Thymus (tissue), 11 donors: ENCODE results near the gene ASS1. TPM values are rescaled to one million over a fixed set of nuclear protein-coding genes. Genes with fewer than 3 reads are reported as not detected.
A peak's percentile ranks its signal among the peaks of the same experiment; 100 is the strongest.

Source experiments
- DNase-seq, 9 donors: peaks; one replicate each; pipeline ENCODE4 v3.0.0-alpha.2; 2013; ENCODE audit warnings: low spot score in 9 of 9, low read depth in 6 of 9, missing footprints in 1 of 9
- H3K27ac ChIP-seq, 2 donors: one replicate each; pipeline ENCODE4 v1.5.1; 2013; ENCODE audit warnings: control low read depth in 1 of 2, low read depth in 1 of 2, low read length in 1 of 2, mild to moderate bottlenecking in 1 of 2, moderate library complexity in 1 of 2
- H3K27me3 ChIP-seq, 2 donors: one replicate each; pipeline ENCODE4 v1.5.1; 2013; ENCODE audit warnings: low read length in 1 of 2; ENCODE audit not compliant: control insufficient read depth in 2 of 2, insufficient read depth in 1 of 2
- H3K36me3 ChIP-seq, 2 donors: one replicate each; pipeline ENCODE4 v1.5.1; 2013; ENCODE audit warnings: low read length in 1 of 2, mild to moderate bottlenecking in 1 of 2, moderate library complexity in 1 of 2; ENCODE audit not compliant: control insufficient read depth in 2 of 2, insufficient read depth in 2 of 2
- H3K4me1 ChIP-seq, 2 donors: one replicate each; pipeline ENCODE4 v1.5.1; 2013; ENCODE audit warnings: low read length in 2 of 2; ENCODE audit not compliant: control insufficient read depth in 2 of 2, insufficient read depth in 2 of 2
- H3K4me3 ChIP-seq, 2 donors: one replicate each; pipeline ENCODE4 v1.5.1; 2013; ENCODE audit warnings: low read length in 2 of 2, control low read depth in 1 of 2, mild to moderate bottlenecking in 1 of 2
- H3K9me3 ChIP-seq, 2 donors: one replicate each; pipeline ENCODE4 v1.5.1; 2013; ENCODE audit warnings: low read length in 1 of 2, mild to moderate bottlenecking in 1 of 2; ENCODE audit not compliant: control insufficient read depth in 2 of 2, insufficient read depth in 1 of 2
- WGBS: extraction: QIAGEN DNeasy Blood & Tissue Kit; methylation state at CpG from one replicate; pipeline ENCODE4 v1.1.7; 2013; 5-methylcytosine and 5-hydroxymethylcytosine counted together
- polyA plus RNA-seq: library from polyadenylated mRNA; stranded (reverse); fragments of 200-250 nt; gene quantifications from one replicate; pipeline ENCODE4 v1.2.3, GENCODE V29; 2013
- total RNA-seq: library from RNA; stranded (reverse); fragments of 120-200 nt; gene quantifications from one replicate; pipeline ENCODE4 v1.2.4, GENCODE V29; 2013
- donor health status: healthy.

ASS1 gene
- total and polyA plus RNA-seq, 2 donors = 9.1 to 30.4 TPM

GRCh38 chr9:130437011-130437789 lies 7.6 kb upstream of the ASS1 start:
- 84% methylated on average over 15 of the region's 15 CpGs for WGBS

GRCh38 chr9:130438382-130438981 lies 6.3 kb upstream of the ASS1 start:
- H3K4me3 ChIP-seq = no peak overlapping the region
- peaks cover 10 to 37% of the 10 kb centered on the region in 2 donors for H3K27me3 ChIP-seq
- 88% methylated on average over 6 of the region's 6 CpGs for WGBS

More at GRCh38 chr9:130437011-130437789, 7.6 kb upstream of the ASS1 start:
- peaks cover 21 to 41% of the 10 kb centered on the region in 2 donors for H3K27me3 ChIP-seq
- peaks cover 0 to 4% of the 10 kb centered on the region in 2 donors for H3K9me3 ChIP-seq
- H3K27ac ChIP-seq = no peak overlapping the region
- DNase-seq = no peak
- no peaks in the 10 kb centered on the region for H3K36me3 ChIP-seq
- H3K4me3 ChIP-seq = no peak overlapping the region
- peaks cover 0 to 3% of the 10 kb centered on the region in 2 donors for H3K4me1 ChIP-seq

DNA sequence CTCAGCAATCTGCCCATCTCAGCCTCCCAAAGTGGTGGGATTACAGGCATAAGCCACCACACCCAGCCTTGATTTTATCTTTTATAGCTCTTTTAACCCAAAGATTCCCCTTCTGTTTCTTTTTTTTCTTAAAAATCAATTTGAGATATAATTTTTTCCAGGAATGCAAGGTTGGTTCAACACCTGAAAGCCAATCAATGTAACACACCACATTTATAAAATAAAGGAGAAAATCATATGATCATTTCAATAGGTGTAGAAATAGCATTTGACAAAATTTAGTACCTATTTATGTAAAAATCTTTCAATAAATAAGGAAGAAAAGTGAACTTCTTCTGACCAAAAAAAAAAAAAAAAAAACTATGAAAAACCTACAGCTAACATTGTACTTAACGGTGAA lies 3.7 kb upstream of the ASS1 start:
- Histone ChIP-seq H3K27ac (no peak overlapping the region), H3K27me3 (peaks cover 23 to 47% of the 10 kb centered on the region in 2 donors), H3K4me3 (no peak overlapping the region), H3K9me3 (peaks cover 0 to 4% of the 10 kb centered on the region in 2 donors), H3K4me1 (peaks cover 3 to 5% of the 10 kb centered on the region in 2 donors), H3K36me3 (no peaks in the 10 kb centered on the region)
- no peak for DNase-seq
- WGBS = 94% methylated on average over 1 of the region's 1 CpG

More at GRCh38 chr9:130438382-130438981, 6.3 kb upstream of the ASS1 start:
- Histone ChIP-seq H3K9me3 (peaks cover 0 to 4% of the 10 kb centered on the region in 2 donors), H3K36me3 (no peaks in the 10 kb centered on the region), H3K27ac (no peak overlapping the region), H3K4me1 (no peaks in the 10 kb centered on the region)
- no peak for DNase-seq

GRCh38 chr9:130442746-130443455 lies 1.9 kb upstream of the ASS1 start:
- Histone ChIP-seq H3K9me3 (peaks cover 0 to 4% of the 10 kb centered on the region in 2 donors), H3K27me3 (peaks cover 29 to 54% of the 10 kb centered on the region in 2 donors), H3K4me1 (peaks cover 3 to 8% of the 10 kb centered on the region in 2 donors), H3K4me3 (no peak overlapping the region), H3K27ac (no peak overlapping the region), H3K36me3 (no peaks in the 10 kb centered on the region)
- no peak for DNase-seq
- 90% methylated on average over 9 of the region's 9 CpGs for WGBS

DNA sequence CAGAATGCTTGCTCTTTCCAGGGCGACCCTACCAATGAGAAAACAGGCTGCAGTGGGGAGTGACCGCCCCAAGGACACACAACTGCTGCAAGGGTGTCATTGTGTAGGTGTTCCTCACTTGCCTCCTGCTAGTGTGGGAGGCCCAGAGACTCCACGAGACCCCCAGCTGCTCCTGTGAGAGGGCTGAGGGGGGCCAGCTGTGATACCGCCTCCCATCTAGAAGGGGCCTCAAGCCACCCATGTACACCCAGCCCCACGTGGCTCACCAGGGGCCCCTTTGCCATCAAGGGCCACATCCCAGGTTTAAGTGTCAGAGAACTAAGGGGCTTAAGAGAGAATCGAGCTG lies 1.3 kb upstream of the ASS1 start:
- Histone ChIP-seq H3K27ac (no peak overlapping the region), H3K4me1 (peaks cover 3 to 8% of the 10 kb centered on the region in 2 donors), H3K9me3 (peaks cover 0 to 4% of the 10 kb centered on the region in 2 donors), H3K4me3 (no peak overlapping the region), H3K36me3 (no peaks in the 10 kb centered on the region), H3K27me3 (peaks cover 29 to 57% of the 10 kb centered on the region in 2 donors)
- 85% methylated on average over 6 of the region's 6 CpGs for WGBS
- DNase-seq = no peak

- WGBS = 48% methylated on average over 14 of the region's 14 CpGs
These were observed 795 bp upstream of the ASS1 start for GRCh38 chr9:130443840-130444492.

GRCh38 chr9:130445268-130445983 lies 665 bp downstream of the ASS1 start:
- peaks cover 3 to 8% of the 10 kb centered on the region in 2 donors for H3K4me1 ChIP-seq
- no peak overlapping the region for H3K27ac ChIP-seq
- peaks cover 29 to 68% of the 10 kb centered on the region in 2 donors for H3K27me3 ChIP-seq
- peak overlapping the region; percentile 16 to 36 for H3K4me3 ChIP-seq
- H3K9me3 ChIP-seq = peaks cover 0 to 4% of the 10 kb centered on the region in 2 donors
- DNase-seq = no peak
- WGBS = 21% methylated on average over 30 of the region's 30 CpGs
- no peaks in the 10 kb centered on the region for H3K36me3 ChIP-seq

More at GRCh38 chr9:130443840-130444492, 795 bp upstream of the ASS1 start:
- H3K4me1 ChIP-seq = peaks cover 3 to 8% of the 10 kb centered on the region in 2 donors
- peaks cover 29 to 57% of the 10 kb centered on the region in 2 donors for H3K27me3 ChIP-seq
- no peaks in the 10 kb centered on the region for H3K36me3 ChIP-seq
- DNase-seq = no peak
- H3K27ac ChIP-seq = no peak overlapping the region
- peaks cover 0 to 4% of the 10 kb centered on the region in 2 donors for H3K9me3 ChIP-seq
- H3K4me3 ChIP-seq = peak overlapping the region in 1 of 2 donors; percentile 36

DNA sequence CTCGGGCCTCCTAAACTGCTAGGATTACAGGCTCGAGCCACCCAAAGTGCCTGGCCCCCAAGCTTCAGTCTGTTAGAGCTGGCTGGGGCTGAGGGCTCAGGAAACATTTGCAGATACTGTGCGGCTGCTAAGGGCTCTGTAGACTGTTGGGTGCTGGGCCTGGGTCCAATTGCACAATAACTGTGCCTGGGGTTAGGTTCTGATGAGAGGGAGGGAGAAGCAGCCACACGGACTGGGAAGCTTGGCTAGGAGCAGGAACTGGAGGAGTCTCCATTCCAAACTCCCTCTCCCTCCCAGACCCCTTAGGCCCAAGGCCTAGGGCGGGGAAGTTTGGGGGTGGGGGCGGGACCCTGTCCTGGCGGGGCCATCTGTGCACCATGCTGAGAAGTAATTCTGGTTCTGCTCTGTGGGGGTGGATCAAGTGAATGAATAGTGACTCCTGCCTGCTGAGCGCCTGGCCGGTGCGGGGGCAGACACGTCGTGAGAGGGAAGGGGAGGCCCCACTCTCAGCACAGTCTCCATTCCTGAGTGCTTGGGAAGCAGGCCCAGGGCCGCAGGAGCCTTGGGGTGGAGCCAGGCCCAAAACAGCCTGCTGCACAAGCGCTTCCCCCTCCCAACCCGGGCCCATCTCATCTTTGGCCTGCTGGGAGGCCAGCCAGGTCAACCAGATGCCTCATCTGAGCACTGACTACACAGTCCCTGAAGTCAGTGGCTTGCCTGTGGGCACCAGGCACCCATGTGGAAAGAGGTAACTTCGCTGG lies 1.5 kb downstream of the ASS1 start:
- H3K4me1 ChIP-seq = peaks cover 3 to 8% of the 10 kb centered on the region in 2 donors

More for the DNA sequence above, 1.5 kb downstream of the ASS1 start:
- no peak overlapping the region for H3K4me3 ChIP-seq
- no peaks in the 10 kb centered on the region for H3K9me3 ChIP-seq
- WGBS = 89% methylated on average over 16 of the region's 16 CpGs
- DNase-seq = no peak
- H3K36me3 ChIP-seq = no peaks in the 10 kb centered on the region
- peaks cover 29 to 76% of the 10 kb centered on the region in 2 donors for H3K27me3 ChIP-seq
- H3K27ac ChIP-seq = peak overlapping the region in 1 of 2 donors; percentile 3
